ENCODE data around the gene MFAP4.

The MFAP4 gene

DNA sequence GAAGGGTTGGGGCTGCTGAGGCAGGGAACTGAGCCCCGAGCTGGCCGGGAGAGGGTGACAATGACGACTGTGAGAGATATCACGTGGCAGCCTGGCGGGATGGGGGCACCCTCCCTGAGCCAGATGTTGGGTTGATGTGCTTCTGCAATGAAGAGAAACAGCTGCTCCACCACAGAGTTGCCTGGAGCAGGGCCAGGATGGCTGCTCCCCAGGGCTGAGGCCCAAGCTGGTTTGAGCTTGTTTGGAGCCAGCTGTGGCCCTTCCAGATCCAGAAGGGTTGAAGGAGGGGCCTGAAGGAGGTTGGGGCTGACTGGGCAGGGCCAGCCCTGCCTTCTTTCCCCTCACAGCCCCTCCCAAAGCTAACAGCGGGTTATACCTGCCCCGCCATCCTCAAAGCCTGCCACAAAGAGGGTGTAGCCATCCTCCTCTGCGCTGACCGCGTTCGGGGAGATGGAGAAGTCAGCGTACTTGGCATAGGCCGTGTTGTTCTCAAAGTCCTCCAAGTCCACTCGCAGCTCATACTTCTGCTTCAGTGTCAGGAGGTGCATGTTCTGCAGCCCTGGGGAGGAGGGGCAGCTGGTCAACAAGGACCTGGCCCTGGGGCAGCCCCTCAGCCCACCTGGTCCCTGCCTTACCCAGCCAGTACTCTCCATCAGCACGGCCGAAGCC, 2.1 kb downstream of the MFAP4 start:
- DNase-seq = peak; percentile 76 to 94

DNA sequence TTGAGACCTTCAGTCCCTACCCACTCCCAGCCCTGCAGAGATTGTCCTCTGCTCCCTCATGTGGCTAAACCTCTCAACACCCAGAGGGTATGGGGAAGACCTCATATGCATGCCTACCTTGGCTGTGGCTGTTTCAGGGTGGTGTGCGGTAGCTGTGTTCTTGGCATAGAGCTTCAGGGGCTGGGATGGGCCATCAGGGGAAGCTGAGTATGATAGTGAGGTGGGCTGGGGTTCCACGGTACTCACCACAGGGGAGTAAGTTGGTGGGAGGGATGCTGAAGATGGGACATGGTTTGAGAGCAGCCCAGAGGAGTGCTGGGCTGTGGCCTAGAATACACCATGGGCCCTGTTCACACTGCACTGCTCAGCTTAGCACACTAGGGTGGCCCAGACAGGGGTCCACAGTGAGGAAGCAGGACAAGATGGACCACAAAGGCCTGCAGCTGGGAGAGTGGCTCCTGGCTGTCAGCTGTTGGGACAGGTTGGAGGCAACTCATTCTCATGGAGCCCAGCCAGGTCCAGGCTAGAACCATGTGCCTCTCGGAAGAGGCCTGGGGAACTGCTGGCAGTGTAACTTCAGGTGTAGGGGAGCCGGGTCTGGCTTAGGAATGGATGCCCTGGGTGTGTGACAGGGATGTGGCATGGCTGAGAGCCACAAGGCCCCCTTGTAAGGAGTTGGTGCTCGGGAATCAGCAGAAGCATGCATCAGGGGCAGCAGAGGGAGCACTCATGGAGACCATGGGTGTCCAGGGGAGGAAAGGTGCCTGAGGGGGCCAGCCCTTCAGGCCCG, 3.1 kb downstream of the MFAP4 start:
- DNase-seq = no peak

DNA sequence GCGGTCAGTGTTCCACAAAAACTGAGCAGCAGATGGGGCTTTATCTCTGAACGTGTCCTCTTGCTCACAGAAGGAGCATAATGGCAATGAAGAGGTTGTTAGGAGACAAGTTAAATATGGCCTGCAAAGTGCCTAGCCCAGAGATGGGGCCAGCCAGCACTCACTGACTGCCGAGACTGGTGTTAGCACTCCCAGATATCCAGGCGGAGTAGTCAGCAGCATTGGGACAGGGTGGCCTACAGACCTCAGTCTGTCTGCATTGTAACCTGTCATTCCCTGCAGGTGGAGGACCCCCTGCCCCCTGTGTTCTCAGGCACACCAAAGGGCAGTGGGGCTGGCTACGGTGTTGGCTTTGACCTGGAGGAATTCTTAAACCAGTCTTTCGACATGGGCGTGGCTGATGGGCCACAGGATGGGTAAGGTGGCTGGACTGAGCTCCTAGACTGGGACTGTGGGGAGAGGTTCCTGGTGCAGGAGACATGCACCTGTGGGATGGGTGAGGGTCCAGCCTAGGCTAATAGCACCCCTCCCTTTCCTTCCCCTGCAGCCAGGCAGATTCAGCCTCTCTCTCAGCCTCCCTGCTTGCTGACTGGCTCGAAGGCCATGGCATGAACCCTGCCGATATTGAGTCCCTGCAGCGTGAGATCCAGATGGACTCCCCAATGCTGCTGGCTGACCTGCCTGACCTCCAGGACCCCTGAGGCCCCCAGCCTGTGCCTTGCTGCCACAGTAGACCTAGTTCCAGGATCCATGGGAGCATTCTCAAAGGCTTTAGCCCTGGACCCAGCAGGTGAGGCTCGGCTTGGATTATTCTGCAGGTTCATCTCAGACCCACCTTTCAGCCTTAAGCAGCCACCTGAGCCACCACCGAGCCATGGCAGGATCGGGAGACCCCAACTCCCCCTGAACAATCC, 4.2 kb downstream of the MFAP4 start:
- no peak for DNase-seq

- DNase-seq = no peak
These were observed 5.1 kb downstream of the MFAP4 start for GRCh38 chr17:19381741-19382444.

DNA sequence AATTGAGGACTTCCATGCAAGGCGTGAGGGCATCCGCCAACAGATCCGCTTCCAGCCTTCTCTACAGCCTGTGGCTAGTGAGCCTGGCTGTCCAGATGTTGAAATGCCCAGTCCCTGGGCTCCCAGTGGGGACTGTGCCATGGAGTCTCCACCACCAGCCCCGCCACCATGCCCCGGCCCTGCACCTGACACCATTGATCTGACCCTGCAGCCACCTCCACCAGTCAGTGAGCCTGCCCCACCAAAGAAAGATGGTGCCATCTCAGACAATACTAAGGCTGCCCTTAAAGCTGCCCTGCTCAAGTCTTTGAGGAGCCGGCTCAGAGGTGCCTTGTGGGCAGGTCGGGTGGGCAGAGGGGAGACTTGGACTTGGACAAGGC, 5.6 kb downstream of the MFAP4 start:
- DNase-seq = no peak

DNA sequence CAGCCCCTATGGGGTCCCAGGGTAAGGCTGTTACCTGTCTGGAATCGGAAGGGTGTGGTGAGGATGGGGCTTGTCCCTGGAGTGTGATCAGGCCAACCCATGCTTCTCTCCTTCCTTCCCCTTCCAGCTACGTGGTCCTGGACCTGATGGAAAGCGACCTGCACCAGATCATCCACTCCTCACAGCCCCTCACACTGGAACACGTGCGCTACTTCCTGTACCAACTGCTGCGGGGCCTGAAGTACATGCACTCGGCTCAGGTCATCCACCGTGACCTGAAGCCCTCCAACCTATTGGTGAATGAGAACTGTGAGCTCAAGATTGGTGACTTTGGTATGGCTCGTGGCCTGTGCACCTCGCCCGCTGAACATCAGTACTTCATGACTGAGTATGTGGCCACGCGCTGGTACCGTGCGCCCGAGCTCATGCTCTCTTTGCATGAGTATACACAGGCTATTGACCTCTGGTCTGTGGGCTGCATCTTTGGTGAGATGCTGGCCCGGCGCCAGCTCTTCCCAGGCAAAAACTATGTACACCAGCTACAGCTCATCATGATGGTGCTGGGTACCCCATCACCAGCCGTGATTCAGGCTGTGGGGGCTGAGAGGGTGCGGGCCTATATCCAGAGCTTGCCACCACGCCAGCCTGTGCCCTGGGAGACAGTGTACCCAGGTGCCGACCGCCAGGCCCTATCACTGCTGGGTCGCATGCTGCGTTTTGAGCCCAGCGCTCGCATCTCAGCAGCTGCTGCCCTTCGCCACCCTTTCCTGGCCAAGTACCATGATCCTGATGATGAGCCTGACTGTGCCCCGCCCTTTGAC, 6.3 kb downstream of the MFAP4 start:
- DNase-seq = no peak

DNA sequence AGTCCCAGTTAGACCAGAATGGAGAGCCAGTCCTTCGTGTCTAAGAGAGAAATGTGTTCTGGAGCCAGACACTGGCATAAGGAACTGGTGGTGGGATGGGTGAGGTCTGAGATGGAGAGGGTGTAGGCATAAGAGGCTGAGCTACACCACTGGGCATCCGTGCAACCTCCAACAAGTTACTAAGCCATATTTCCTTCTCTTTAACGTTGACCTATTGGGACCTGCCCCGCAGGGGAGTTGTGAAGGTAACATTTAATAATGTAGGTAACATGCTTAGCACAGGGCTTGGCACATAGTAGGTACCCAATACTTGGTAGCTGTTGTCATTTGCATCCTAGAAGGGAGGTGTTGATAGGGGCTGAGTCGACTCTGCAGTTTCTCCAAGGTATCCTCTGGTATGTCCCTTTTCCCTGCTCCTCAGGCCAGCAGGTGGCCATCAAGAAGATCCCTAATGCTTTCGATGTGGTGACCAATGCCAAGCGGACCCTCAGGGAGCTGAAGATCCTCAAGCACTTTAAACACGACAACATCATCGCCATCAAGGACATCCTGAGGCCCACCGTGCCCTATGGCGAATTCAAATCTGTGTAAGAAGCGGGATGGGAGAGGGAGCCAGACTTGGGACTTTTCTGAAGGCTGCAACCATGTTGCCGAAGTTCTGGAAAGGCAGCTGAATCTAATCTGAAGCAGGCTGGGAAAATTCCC, 7.5 kb downstream of the MFAP4 start:
- DNase-seq = no peak

DNA sequence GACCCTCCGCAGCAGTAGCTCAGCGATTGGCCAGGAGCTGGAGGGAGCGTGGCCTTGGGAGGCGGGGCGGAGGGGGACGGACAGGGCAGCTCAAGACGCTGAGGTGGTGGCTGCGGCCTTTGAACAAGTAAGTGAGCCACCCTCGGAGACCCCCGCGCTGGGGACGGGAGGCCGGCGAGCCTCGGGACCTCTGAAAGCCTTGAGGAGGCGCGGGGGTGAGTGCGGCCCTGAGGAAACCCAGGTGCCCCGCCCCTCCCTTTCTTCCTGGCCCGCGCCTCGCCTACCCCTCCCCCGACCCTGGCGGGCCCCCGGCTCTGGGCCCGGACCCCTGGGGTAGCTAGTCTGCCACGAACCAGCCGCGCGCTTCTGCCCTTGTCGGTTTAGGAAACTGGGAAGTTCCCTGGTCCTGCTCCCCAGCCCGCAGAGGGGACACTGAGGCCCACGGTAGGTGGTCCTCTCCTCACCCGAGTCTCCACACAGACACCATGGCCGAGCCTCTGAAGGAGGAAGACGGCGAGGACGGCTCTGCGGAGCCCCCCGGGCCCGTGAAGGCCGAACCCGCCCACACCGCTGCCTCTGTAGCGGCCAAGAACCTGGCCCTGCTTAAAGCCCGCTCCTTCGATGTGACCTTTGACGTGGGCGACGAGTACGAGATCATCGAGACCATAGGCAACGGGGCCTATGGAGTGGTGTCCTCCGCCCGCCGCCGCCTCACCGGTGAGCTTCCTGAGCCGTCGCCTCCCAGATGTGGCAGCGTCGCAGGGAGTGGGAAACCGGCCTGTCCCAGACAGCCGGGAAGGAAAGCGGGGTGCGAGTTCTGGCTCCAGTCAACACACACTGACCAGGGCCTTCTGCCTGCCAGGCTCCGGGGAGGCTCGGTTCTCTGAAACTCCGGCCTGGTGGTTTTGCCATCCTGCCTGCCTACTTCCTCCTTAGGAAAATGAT, 8.3 kb downstream of the MFAP4 start, which contains the start of gene MAPK7:
TSS of gene MAPK7 (plus strand) at position 83 of the 945 bp plus-strand sequence. CDS start at position 486, 403 bp downstream.
- no peak for DNase-seq

GRCh38 chr17:19377602-19378415, 9.2 kb downstream of the MFAP4 start:
- peak; percentile 93 to 98 for DNase-seq

DNA sequence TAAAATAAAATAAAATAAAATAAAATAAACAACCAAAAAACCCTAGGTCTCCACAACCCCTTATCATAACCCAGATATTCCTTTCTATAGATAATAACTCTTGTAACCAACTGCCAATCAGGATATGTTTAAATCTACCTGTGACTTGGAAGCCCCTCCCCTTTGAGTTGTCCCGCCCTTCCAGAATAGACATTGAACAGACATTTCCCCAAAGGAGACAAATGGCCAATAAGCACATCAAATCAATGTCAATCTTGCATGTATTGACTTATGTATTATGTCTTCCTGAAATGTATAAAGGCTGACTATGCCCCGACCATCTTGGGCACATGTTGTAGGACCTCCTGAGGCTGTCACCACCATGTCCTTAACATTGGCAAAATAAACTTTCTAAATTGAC, 10.2 kb downstream of the MFAP4 start:
- peak in 1 of 2 experiments; percentile 18 for DNase-seq

DNA sequence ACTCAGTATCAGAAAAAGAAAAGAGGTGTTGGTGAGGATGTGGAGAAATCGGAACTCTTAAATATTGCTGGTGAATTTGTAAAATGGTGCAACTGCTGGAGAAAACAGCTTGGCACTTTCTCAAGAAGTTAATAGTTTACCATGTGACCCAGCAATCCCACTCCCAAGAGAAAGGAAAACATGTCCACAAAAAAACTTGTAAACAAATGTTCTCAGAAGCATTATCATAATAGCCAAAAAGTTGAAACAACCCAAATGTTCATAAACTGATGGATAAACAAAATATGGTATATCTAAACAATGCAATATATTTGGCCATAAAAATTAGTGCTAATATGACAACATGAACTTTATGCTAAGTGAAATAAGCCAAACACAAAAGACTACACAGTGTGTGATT, 11.3 kb downstream of the MFAP4 start:
- no peak for DNase-seq

- DNase-seq = no peak
These were observed 12.9 kb downstream of the MFAP4 start for GRCh38 chr17:19374136-19374535.

DNA sequence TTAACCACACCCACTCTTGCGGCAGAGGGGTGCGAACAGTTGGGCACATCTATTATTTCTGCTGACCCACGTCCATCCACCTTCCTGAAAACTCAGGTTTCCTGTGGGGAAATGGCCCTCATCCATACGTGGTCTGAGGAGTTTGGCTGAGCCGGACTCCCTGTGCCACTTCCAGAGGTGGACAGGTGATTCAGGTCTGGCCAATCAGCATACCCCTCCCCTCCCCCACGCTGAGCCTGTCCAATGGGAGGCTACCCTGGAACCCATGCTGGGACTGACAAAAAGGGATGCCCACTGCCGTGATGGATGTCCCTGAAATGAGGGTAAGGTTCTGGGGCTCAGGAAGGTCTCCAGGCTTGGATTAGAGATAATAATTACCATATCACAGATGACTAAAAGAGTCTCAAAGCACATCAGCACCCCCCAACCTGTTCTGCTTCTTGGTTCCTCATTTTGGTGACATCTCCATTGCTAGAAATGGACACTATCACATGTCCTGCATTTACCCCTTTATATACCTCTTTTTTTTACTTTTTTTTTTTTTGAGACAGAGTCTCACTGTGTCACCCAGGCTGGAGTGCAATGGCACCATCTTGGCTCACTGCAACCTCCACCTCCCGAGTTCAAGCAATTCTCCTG, 14.0 kb downstream of the MFAP4 start:
- DNase-seq = no peak

DNA sequence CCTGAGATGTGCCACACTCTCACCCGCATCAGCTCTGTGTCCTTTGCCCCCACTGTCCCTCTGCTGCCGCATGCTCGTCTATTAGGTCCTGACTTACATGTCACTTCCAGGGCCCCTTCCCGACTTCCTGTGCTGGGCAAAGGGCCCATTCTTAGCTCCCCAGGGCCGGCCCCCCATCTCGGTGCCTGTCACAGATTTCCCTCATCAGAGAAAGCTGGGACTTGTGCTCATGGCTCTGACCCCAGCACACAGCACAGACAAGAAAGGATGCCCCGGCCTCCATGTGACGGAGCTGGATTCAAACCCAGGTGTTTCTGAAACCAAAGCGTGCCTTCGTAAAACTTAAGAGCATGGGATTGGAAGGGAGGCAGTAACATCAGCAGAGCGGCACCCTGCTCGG, 14.6 kb downstream of the MFAP4 start:
- no peak for DNase-seq

DNA sequence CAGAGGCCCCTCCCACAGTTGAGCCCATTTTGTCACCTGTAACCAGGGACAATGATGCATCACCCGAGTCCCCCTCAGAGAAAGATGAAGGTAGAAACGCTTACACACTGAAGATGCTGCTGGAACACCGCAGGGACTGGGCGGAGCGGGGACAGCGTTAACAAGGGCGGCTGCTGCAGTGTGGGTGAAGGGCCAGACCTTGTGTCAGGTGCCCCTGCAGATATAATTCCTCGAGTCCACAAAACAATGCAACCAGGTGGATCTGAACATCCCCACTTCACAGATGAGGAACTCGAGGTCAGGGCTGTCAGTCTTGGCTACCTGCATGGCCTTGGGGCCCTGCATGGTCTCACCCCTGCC, 15.0 kb downstream of the MFAP4 start:
- no peak for DNase-seq

- no peak for DNase-seq
These were observed 15.6 kb downstream of the MFAP4 start for GRCh38 chr17:19371259-19372010.

DNA sequence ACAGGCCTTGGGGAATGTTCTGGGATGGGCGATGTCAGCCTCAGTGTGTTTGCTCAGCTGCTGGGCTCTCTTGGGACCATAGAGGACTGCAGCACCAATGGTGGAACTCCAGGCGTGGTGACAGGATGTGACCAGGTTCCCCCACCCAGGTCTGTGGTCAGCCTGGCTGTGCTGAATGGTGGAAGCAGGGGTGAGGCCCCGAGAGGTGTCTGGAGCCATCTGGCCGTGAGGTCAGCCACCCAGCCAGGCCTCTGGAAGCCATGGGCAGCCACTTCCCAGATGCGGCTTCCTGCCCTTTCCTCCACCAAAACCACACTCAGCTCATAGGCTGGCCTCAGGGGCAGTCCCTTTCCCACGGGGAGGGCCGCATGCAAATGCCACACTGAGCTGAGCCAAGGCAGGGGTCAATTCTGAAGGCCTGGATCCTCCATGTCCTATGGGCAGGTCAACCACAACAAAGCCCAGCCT, 16.5 kb downstream of the MFAP4 start:
- no peak for DNase-seq
